Measurements from ENCODE around the gene CALU. TPM values are rescaled to one million over a fixed set of nuclear protein-coding genes. Genes with fewer than 3 reads are reported as not detected.

The CALU gene
- total RNA-seq (10 to 100 TPM; 18.4 to 20.6 TPM), polyA plus RNA-seq (10 to 100 TPM; 23.3 to 24.2 TPM)

DNA sequence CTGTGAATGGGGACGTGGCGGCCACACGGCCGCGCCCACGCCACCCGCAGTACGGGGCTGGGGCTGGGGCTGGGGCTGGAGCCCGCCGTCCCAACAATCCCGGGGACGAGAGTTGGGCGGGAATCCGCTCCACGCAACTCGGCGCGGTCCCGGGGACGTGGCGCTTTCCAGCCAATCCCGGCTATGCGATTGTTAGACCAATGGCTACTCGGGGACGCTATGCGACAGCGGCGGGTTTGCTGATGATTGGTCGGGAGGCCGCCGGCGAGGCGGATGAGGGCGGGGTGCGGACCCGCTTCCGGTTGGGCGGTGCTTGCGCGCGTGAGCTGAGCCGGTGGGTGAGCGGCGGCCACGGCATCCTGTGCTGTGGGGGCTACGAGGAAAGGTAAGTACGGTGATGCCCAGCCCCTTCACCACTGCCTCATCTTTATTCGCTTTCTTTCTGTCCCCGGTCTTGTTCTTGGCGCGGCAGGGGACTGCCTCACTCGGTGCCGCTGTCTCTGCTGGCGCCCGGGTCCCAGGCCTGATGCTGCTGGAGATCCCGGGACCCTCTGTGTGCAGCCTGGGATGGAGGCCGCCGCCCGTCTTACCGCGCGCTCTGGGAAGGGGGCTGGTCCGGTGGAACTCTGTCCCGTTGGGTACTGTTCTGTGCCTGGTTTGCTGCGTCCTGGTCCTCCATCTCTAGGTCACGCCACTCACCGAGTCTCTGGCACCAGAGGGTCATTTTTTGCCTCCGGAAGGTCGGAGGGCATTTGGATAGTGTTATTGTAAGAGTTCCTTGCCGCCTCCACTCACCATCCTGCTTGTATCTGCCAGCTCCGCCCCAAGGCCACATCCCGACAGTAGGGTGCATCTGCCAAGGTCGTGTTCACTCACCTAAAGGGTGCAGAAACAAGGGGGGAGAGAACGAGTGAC is at the start of gene CALU:
TSS of gene CALU (plus strand) at position 312 of the 915 bp plus-strand sequence. CDS start 9,225 bp downstream, outside the sequence.
- Histone ChIP-seq H3K27me3 (ENCODE audit: insufficient read depth, low read length) (no peaks in the 10 kb centered on the region), H3K27ac (ENCODE audit: low read depth, low read length) (peak within 1 kb of the TSS; percentile 91), H3K4me1 (ENCODE audit: insufficient read depth, low read length) (peaks cover 38% of the 10 kb centered on the region), H3K36me3 (ENCODE audit: insufficient read depth, low read length) (no peaks in the 10 kb centered on the region), H3K4me3 (ENCODE audit: low read length in 2 of 2) (peak within 1 kb of the TSS; percentile 80 to 82), H3K9me3 (ENCODE audit: control insufficient read depth in 1 of 2, low read length in 2 of 2) (no peaks in the 10 kb centered on the region)
- Mint-ChIP-seq H3K27me3 (peaks cover 0 to 3% of the 10 kb centered on the region in 2 donors), H3K4me3 (peak within 1 kb of the TSS; percentile 98 to 100 (median 99)), H3K27ac (peak within 1 kb of the TSS; percentile 97 to 100 (median 98)), H3K9me3 (no peaks in the 10 kb centered on the region), H3K4me1 (peaks cover 27 to 50% (median 39%) of the 10 kb centered on the region in 4 donors), H3K36me3 (peaks cover 0 to 12% of the 10 kb centered on the region in 2 donors)
- CTCF ChIA-PET (ENCODE audit: partially characterized antibody): interaction anchor here (1.1 to 3.1 kb wide), 8 partner anchors 9 to 264 kb away, joined by 3 to 14 read pairs (median 4); no protein-coding TSS in a partner anchor
- intact Hi-C loops (cut with micrococcal nuclease): loop anchor here (1.0 to 10.0 kb wide), 5 partner anchors 51 to 483 kb away; partner anchors contain the start of genes ATP6V1F, CCDC136, HILPDA and TNPO3
- POLR2A ChIA-PET (ENCODE audit: partially characterized antibody): interaction anchor here (0.7 to 2.7 kb wide), 8 partner anchors 11 to 316 kb away, joined by 3 to 12 read pairs (median 4); partner anchors contain the start of genes ATP6V1F and TNPO3
- peak; percentile 93 to 95 (median 94) for DNase-seq

DNA sequence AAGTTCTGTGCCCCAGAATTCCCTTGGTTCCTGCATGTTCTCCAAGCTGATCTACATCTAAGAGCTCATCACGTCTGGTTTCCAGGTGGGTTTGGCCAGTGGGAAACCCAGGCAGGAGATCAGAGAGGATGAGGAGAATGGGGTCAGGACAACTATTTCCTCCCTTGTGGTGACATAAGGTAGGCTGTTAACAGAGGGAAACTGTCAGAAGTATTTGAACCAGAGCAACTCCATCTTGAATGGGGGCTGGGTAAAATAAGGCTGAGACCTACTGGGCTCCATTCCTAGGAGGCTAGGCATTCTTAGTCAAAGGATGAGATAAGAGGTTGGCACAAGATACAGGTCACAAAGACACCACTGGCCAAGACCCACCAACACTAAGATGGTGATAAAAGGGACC is 47.9 kb upstream of the CALU start:
- no peak overlapping the region for H3K4me3 ChIP-seq (ENCODE audit: low read length in 2 of 2)
- peaks cover 7 to 17% of the 10 kb centered on the region in 2 donors for H3K27me3 Mint-ChIP-seq
- H3K27ac ChIP-seq (ENCODE audit: low read depth, low read length): no peak overlapping the region
- ChIA-PET CTCF (ENCODE audit: partially characterized antibody) (no interaction called here), POLR2A (ENCODE audit: partially characterized antibody) (no interaction called here)
- H3K9me3 Mint-ChIP-seq: no peaks in the 10 kb centered on the region
- H3K36me3 ChIP-seq (ENCODE audit: insufficient read depth, low read length): no peaks in the 10 kb centered on the region
- peaks cover 4% of the 10 kb centered on the region for H3K27me3 ChIP-seq (ENCODE audit: insufficient read depth, low read length)
- H3K27ac Mint-ChIP-seq: peak overlapping the region in 1 of 7 donors; percentile 68
- DNase-seq: no peak
- H3K9me3 ChIP-seq (ENCODE audit: control insufficient read depth in 1 of 2, low read length in 2 of 2): no peaks in the 10 kb centered on the region
- H3K4me1 ChIP-seq (ENCODE audit: insufficient read depth, low read length): no peaks in the 10 kb centered on the region
- no peaks in the 10 kb centered on the region for H3K36me3 Mint-ChIP-seq
- no peaks in the 10 kb centered on the region for H3K4me1 Mint-ChIP-seq
- intact Hi-C loops (cut with micrococcal nuclease): no loop called here
- no peak overlapping the region for H3K4me3 Mint-ChIP-seq

DNA sequence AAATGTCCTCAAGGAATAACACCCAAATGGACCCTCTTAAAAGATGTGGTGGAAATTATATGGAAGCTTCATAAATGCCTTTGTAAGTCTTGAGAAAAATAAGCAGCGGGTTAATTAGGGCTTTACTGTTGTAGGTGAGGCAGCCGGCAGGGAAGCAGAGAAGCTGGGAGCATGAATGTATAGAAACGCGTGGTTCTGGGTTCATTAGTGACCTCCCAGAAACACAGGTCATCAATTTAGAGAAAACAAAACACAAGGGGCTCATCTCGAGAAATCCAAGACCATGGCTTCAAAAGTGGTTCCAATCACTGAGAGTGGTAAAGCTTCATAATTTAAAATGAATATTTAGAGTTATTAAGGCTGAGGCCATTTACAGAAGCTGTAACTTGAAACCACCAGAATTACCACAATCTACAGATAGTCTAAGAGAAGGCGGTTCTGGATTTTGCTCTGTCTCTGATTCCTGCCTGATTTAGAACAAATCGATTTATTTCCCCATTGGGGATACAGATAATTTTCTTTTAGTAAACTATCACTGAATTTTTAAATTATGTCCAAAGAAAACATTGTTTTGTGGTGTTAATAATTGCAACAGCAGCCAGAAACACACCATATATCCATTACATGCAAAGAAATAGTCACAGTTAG is 46.4 kb upstream of the CALU start:
- no peak overlapping the region for H3K4me3 ChIP-seq (ENCODE audit: low read length in 2 of 2)
- no peak overlapping the region for H3K27ac Mint-ChIP-seq
- peaks cover 5% of the 10 kb centered on the region for H3K4me1 ChIP-seq (ENCODE audit: insufficient read depth, low read length)
- DNase-seq: no peak
- no peaks in the 10 kb centered on the region for H3K36me3 ChIP-seq (ENCODE audit: insufficient read depth, low read length)
- CTCF ChIA-PET (ENCODE audit: partially characterized antibody): no interaction called here
- peaks cover 13% of the 10 kb centered on the region for H3K27me3 ChIP-seq (ENCODE audit: insufficient read depth, low read length)
- peaks cover 18 to 32% of the 10 kb centered on the region in 2 donors for H3K27me3 Mint-ChIP-seq
- no peaks in the 10 kb centered on the region for H3K9me3 Mint-ChIP-seq
- H3K36me3 Mint-ChIP-seq: peaks cover 0 to 1% of the 10 kb centered on the region in 2 donors
- H3K4me1 Mint-ChIP-seq: peaks cover 4 to 7% (median 4%) of the 10 kb centered on the region in 4 donors
- POLR2A ChIA-PET (ENCODE audit: partially characterized antibody): no interaction called here
- H3K4me3 Mint-ChIP-seq: no peak overlapping the region
- H3K9me3 ChIP-seq (ENCODE audit: control insufficient read depth in 1 of 2, low read length in 2 of 2): no peaks in the 10 kb centered on the region
- H3K27ac ChIP-seq (ENCODE audit: low read depth, low read length): no peak overlapping the region
- intact Hi-C loops (cut with micrococcal nuclease): no loop called here

DNA sequence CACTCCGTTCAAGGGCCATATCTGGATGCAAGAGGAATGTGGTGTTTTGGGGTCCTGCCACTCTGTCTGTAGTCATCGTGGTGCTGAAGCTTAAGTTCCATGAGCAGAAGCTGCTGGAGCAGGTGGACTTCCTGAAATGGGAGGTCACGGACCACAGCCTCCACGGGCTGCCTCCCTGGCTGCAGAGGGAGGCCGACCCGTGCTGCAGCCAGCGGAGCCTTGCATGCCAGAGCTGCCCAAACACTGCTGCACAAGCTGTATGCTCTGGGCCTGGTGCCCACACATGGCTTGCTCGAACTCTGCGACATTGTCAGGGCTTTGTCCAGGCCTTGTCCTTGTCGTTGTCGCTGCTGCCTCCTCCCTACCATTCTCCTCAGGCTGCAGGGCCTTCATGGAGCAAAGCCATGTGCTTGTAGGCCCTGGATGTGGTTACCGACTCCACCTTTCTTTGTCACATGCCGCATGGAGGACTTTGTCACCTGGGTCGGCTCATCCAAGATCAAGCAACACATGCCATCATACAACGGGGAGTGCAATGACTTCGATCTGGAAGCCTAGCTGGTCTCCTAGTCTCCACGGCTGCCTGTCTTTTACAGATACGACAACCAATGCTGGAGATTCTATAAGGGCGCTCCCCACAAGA is 45.7 kb upstream of the CALU start:
- Mint-ChIP-seq H3K4me3 (no peak overlapping the region), H3K27ac (no peak overlapping the region), H3K27me3 (peaks cover 23 to 39% of the 10 kb centered on the region in 2 donors), H3K36me3 (peaks cover 0 to 2% of the 10 kb centered on the region in 2 donors), H3K4me1 (peaks cover 5 to 11% (median 9%) of the 10 kb centered on the region in 4 donors), H3K9me3 (peaks cover 0 to 2% (median 0%) of the 10 kb centered on the region in 8 donors)
- H3K4me1 ChIP-seq (ENCODE audit: insufficient read depth, low read length): peaks cover 5% of the 10 kb centered on the region
- ChIA-PET CTCF (ENCODE audit: partially characterized antibody) (no interaction called here), POLR2A (ENCODE audit: partially characterized antibody) (no interaction called here)
- H3K9me3 ChIP-seq (ENCODE audit: control insufficient read depth in 1 of 2, low read length in 2 of 2): no peaks in the 10 kb centered on the region
- no peak for DNase-seq
- peaks cover 19% of the 10 kb centered on the region for H3K27me3 ChIP-seq (ENCODE audit: insufficient read depth, low read length)
- no peak overlapping the region for H3K27ac ChIP-seq (ENCODE audit: low read depth, low read length)
- H3K4me3 ChIP-seq (ENCODE audit: low read length in 2 of 2): no peak overlapping the region
- intact Hi-C loops (cut with micrococcal nuclease): no loop called here
- H3K36me3 ChIP-seq (ENCODE audit: insufficient read depth, low read length): no peaks in the 10 kb centered on the region

DNA sequence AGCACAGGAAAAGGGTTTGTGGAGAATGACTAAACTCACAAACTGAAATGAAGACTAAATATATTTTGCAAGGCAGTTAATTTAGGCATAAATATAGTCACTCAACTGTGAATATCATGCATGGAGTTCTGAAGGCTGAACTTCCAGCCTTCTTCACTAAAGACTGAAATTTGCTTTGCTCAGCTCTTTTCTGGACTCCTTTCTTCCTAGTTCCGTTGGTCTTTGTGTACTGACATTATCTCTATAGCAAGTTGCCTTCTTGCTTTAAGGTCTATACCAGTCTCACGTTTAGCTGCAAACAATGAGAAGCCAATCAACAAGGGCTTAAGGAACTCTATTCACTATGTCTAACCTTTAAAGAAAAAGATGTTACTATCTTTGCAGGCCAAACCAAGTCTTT is 44.4 kb upstream of the CALU start:
- H3K4me1 ChIP-seq (ENCODE audit: insufficient read depth, low read length): peaks cover 5% of the 10 kb centered on the region
- H3K27ac Mint-ChIP-seq: no peak overlapping the region
- peaks cover 28 to 49% of the 10 kb centered on the region in 2 donors for H3K27me3 Mint-ChIP-seq
- ChIA-PET POLR2A (ENCODE audit: partially characterized antibody) (no interaction called here), CTCF (ENCODE audit: partially characterized antibody) (no interaction called here)
- peaks cover 0 to 2% (median 0%) of the 10 kb centered on the region in 8 donors for H3K9me3 Mint-ChIP-seq
- intact Hi-C loops (cut with micrococcal nuclease): no loop called here
- H3K9me3 ChIP-seq (ENCODE audit: control insufficient read depth in 1 of 2, low read length in 2 of 2): no peaks in the 10 kb centered on the region
- H3K27ac ChIP-seq (ENCODE audit: low read depth, low read length): no peak overlapping the region
- no peak for DNase-seq
- no peak overlapping the region for H3K4me3 ChIP-seq (ENCODE audit: low read length in 2 of 2)
- no peaks in the 10 kb centered on the region for H3K36me3 ChIP-seq (ENCODE audit: insufficient read depth, low read length)
- no peak overlapping the region for H3K4me3 Mint-ChIP-seq
- H3K27me3 ChIP-seq (ENCODE audit: insufficient read depth, low read length): peaks cover 23% of the 10 kb centered on the region
- H3K4me1 Mint-ChIP-seq: peaks cover 5 to 11% (median 9%) of the 10 kb centered on the region in 4 donors
- H3K36me3 Mint-ChIP-seq: peaks cover 0 to 2% of the 10 kb centered on the region in 2 donors

DNA sequence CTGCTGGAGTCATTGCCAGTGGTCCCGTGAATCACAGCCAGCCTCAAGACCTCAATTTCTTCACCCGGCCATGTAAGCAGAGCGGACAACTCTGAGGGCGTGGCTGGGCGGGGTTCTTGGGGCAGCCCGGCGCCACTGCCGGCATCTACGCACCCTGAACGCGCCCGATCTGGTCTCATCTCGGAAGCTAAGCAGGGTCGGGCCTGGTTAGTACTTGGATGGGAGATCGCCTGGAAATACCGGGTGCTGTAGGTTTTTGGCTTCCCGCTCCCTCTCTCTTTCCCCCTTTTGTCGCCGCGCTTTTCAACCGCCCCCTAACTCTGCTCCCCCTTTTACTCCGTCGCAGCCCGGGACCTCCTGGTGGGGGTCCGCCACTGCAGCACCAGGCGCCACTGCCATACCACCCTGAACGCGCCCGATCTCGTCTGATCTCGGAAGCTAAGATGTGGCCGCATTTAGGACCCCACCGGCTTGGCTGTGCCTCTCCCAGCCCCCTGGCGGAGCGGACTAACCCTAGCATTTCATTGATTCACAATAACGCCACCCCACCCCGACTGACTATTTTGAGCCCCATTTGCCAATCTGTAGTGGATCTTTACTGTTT is 41.8 kb upstream of the CALU start:
- Histone ChIP-seq H3K36me3 (ENCODE audit: insufficient read depth, low read length) (no peaks in the 10 kb centered on the region), H3K27me3 (ENCODE audit: insufficient read depth, low read length) (peaks cover 30% of the 10 kb centered on the region), H3K4me1 (ENCODE audit: insufficient read depth, low read length) (peaks cover 5% of the 10 kb centered on the region), H3K4me3 (ENCODE audit: low read length in 2 of 2) (no peak overlapping the region), H3K9me3 (ENCODE audit: control insufficient read depth in 1 of 2, low read length in 2 of 2) (no peaks in the 10 kb centered on the region), H3K27ac (ENCODE audit: low read depth, low read length) (no peak overlapping the region)
- intact Hi-C loops (cut with micrococcal nuclease): no loop called here
- H3K9me3 Mint-ChIP-seq: peaks cover 0 to 2% (median 0%) of the 10 kb centered on the region in 8 donors
- CTCF ChIA-PET (ENCODE audit: partially characterized antibody): no interaction called here
- peaks cover 28 to 56% of the 10 kb centered on the region in 2 donors for H3K27me3 Mint-ChIP-seq
- peak; percentile 17 to 51 (median 37) for DNase-seq
- peaks cover 0 to 2% of the 10 kb centered on the region in 2 donors for H3K36me3 Mint-ChIP-seq
- POLR2A ChIA-PET (ENCODE audit: partially characterized antibody): no interaction called here
- H3K27ac Mint-ChIP-seq: no peak overlapping the region
- H3K4me3 Mint-ChIP-seq: peak overlapping the region; percentile 5 to 77 (median 69)
- H3K4me1 Mint-ChIP-seq: peaks cover 5 to 11% (median 9%) of the 10 kb centered on the region in 4 donors

Data from CD4-positive, alpha-beta memory T cell (primary cell).